ENCODE measurements around the gene NSD2.

GRCh38 chr4:1991596-1992434, 120.6 kb downstream of the NSD2 start:
- TF ChIP-seq, protein P1, sequence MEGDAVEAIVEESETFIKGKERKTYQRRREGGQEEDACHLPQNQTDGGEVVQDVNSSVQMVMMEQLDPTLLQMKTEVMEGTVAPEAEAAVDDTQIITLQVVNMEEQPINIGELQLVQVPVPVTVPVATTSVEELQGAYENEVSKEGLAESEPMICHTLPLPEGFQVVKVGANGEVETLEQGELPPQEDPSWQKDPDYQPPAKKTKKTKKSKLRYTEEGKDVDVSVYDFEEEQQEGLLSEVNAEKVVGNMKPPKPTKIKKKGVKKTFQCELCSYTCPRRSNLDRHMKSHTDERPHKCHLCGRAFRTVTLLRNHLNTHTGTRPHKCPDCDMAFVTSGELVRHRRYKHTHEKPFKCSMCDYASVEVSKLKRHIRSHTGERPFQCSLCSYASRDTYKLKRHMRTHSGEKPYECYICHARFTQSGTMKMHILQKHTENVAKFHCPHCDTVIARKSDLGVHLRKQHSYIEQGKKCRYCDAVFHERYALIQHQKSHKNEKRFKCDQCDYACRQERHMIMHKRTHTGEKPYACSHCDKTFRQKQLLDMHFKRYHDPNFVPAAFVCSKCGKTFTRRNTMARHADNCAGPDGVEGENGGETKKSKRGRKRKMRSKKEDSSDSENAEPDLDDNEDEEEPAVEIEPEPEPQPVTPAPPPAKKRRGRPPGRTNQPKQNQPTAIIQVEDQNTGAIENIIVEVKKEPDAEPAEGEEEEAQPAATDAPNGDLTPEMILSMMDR (IDR thresholded peaks at IDR 0.05), result no peak
- TF ChIP-seq EZH2 (IDR thresholded peaks at IDR 0.05; ENCODE audit: borderline replicate concordance, insufficient read depth, low read depth, low read length, poor library complexity, severe bottlenecking), result no peak
